ENCODE results near the gene FANCE.
"Not testable (repeated sequence)": the region's sequence is repeated elsewhere in the genome, so short reads cannot be mapped to it uniquely, and the experiment has no call there.

FANCE gene

DNA sequence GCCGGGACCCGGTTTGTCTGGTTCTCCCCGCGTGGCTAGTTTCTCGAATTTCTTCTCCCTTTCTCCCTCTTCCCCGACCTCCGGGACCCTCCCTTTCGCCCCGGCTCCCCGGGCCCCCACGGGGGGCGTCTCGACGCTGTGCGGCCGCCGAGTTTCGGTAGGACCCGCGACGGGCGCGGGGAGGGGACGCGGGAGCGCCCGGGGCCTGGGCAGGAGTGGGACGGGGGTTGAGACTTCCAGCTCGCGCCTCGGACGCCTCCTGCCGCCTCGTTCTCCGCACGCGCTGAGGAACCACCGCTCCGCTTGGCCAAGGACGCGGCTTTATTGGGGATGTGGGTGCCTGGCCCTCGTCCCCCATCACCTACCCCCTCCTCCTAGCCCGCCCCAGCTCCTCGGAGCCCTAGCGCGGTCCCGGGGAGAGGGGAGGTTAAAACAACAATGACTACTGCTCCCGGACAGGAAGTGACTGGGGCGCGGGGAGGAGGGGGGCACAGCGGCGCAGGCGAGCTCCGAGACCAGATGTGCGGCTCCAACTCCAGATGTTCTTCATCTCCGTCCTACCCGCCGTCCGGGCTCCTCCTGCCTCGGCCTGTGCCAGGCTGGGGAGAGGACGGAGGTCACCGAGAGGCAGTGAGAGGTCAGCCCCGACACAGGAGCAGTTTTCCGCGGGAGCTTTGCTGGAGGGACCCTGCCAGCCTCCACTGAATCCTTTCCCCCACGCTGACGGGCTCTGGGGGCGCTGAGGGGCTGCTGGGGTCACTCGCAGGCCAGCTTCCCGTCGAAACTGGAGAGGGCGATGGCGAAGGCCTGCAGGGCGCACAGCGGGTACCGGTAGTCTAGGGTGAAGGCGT, 45.7 kb downstream of the FANCE start:
- DNase-seq (ENCODE audit: low read depth, low spot score): no peak

GRCh38 chr6:35498422-35499067, 46.4 kb downstream of the FANCE start:
- no peak for DNase-seq (ENCODE audit: low read depth, low spot score)

GRCh38 chr6:35499372-35499771, 47.2 kb downstream of the FANCE start:
- no peak for DNase-seq (ENCODE audit: low read depth, low spot score)

DNA sequence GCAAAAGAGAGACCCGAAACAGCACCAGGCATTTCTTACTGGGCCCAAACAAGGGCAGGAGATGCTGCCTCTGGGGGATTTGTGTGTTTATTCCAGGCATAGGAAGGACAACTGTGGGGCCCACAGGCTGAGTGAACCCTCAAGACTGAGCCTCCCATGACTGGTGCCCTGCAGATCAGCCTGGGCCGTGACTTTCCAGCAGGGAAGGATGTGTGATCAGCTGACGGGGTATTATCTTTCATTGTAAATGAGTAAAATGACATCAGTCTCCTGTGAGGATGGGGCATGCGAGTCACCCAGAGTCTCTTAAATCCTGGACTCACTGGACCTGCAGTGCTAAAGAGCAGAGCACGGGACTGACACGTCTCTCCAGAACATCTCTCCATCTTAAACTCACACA, 48.6 kb downstream of the FANCE start:
- no peak for DNase-seq (ENCODE audit: low read depth, low spot score)

DNA sequence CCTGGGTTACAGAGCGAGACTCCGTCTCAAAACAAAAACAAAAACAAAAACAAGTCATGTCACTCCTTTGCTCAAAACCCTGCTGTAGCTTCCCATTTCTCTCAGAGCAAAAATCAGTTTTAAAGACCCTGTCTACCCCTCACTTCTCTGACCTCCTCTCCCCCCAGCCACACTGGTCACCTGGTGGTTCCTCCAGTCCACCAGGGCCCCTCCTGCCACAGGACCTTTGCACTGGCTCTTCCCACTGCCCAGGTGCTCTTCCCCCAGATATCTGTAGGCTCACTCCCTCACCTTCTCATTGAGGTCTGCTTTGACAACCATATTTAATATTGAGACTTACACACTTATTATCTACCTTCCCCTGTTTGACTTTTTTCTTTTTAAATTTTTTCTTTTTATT, 49.6 kb downstream of the FANCE start:
- no peak for DNase-seq (ENCODE audit: low read depth, low spot score)

DNA sequence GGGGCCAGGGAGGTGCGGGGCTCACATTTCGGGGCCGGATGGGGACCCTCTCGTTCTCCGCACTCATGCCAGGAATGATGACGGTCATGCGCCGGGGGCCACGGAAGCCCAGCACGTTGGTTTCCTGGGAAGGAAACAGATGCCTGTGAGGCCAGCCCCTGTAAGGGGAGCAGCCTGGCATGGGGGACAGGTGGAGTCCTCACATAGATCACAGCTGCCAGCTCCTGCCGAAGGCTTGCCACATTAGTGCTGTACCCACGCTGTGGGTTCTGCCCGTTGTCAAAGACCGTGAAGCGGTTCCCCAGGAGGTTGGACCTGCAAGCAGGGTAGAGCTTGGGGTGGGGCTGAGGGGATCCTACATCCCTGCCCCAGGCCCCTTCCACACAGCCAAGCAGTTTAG, 51.4 kb downstream of the FANCE start:
- no peak for DNase-seq (ENCODE audit: low read depth, low spot score)

- no peak for DNase-seq (ENCODE audit: low read depth, low spot score)
These were observed 53.9 kb downstream of the FANCE start for GRCh38 chr6:35505999-35506412.

GRCh38 chr6:35506536-35506935, 54.4 kb downstream of the FANCE start:
- DNase-seq (ENCODE audit: low read depth, low spot score): no peak

DNA sequence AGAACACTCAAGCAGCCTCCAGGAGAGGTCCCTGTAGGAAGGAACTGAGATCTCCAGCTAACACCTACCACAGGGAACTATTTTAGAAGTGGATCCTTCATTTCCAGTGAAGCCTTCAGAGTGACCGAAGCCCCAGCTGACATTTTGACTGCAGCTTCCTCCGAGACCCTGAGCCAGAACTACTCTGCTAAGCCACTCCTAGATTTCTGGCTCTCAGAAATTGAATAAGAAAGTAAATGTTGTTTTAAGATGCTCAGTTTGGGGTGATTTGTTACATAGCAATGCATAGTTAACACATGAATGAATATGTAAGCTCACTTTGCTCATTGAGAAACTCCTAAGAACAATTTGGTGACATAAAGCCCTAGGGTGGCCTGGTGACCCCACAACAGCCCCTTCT, 55.1 kb downstream of the FANCE start:
- no peak for DNase-seq (ENCODE audit: low read depth, low spot score)

- DNase-seq (ENCODE audit: low read depth, low spot score): no peak
These were observed 55.9 kb downstream of the FANCE start for GRCh38 chr6:35508027-35508426.

- DNase-seq (ENCODE audit: low read depth, low spot score): no peak
These were observed 56.4 kb downstream of the FANCE start for GRCh38 chr6:35508542-35508941.

DNA sequence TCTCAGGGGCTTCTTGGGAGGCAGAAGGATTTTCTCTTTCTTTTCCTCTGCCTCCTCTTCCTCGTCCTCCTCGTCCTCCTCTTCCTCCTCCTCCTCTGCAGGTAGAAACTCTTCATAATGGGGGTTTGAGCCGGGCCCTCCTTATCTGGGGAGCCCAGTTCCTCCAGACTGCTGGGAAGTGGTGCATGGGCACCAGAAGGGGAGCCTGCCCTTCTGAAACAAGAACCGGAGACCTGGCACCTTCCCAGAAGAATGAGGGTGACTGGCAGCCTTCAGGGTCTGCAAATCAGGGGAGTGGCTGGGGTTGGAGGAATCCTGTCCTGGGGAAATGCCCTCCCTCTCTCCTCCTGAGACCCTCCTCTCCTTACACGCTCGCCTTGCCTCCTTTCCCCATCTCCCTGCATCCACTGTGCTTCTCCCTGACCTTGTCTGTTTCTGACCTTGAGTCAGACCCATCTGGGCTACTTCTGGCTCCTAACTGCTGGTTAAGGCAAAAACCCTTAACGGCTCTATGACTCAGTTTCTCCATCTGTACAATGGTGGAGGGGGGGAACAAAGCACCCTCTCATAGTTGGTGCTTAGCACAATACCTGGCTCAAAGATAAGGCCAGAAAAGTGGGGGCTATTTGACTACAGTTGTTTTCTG, 58.9 kb downstream of the FANCE start:
- DNase-seq (ENCODE audit: low read depth, low spot score): no peak

GRCh38 chr6:35511562-35511941, 59.4 kb downstream of the FANCE start:
- no peak for DNase-seq (ENCODE audit: low read depth, low spot score)

- DNase-seq (ENCODE audit: low read depth, low spot score): no peak
These were observed 59.9 kb downstream of the FANCE start for GRCh38 chr6:35512006-35512405.

GRCh38 chr6:35512740-35513139, 60.6 kb downstream of the FANCE start, which contains the start of gene TULP1:
Gene TULP1, minus strand, starts transcription at chr6:35512896. Its CDS starts 38 bp downstream, at chr6:35512858.
- no peak for DNase-seq (ENCODE audit: low read depth, low spot score)

DNA sequence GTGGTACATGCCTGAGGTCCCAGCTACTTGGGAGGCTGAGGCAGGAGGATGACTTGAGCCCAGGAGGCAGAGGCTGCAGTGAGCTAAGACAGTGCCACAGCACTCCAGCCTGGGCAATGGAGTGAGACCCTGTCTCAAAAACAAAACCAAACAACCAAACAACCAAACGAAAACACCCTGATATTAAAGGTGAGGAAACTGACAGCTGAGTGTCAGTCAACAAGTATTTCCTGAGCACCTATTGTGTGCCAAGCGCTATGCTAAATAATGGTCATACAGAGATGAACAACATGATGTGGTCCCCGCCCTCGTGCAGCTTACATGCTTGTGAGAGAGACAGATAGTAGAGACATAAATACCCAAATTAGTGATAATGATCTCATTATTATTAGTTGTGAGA, 62.4 kb downstream of the FANCE start:
- no peak for DNase-seq (ENCODE audit: low read depth, low spot score)

DNA sequence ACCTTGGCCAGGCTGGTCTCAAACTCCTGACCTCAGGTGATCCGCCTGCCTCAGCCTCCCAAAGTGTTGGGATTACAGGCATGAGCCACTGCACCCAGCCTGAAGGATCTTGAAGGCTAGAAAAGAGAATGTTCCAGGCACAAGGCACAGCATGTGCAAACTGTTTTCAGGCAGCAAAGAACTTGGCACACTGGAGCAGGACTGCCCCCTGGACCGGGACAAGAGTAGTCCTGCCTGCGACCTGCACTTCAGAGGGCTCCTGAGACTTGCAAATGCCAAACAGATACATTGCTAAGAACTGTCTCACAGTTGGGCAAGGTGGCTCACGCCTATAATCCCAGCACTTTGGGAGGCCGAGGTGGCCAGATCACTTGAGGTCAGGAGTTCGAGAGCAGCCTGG, 63.8 kb downstream of the FANCE start:
- DNase-seq (ENCODE audit: low read depth, low spot score): not testable (repeated sequence)

Data from iPS DF 19.7 (cell line).